Loucy (cell line): ENCODE data around the gene MAN1A2.

Experiments
- EZH2phosphoT487 ChIP-seq: fragments of 200-600 bp; IDR thresholded peaks from 2 replicates; pipeline ENCODE4 v1.6.1; 2018; ENCODE audit warnings: antibody characterized with exemption, mild to moderate bottlenecking, moderate library complexity, borderline replicate concordance
- TF ChIP-seq, protein P1 (sequence below): fragments of 200-600 bp; sonication (generic); conservative IDR thresholded peaks from 2 replicates; pipeline ENCODE4 v1.5.1; 2014; ENCODE audit warnings: mild to moderate bottlenecking, antibody characterized with exemption, low read length

DNA sequence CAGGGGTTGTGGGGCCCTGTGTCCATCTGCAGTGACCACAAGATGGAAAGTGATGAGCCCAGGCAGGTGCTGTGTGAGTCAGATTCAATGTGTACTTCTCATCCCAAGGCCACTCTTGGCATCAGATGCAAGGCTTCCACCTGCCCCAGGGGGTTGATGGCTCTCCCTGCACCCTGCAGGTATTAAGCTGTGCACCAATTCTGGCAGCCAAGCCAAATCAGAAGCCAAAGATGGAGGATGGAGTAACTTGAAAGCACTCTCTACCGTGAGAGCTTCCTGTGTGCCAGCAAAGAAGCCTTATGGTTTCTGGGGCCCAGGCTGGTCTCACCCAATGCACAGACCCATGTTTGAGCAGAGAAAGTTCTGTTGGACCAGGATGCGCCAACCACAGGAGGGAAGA is 194.3 kb downstream of the MAN1A2 start:
- TF ChIP-seq, protein P1, sequence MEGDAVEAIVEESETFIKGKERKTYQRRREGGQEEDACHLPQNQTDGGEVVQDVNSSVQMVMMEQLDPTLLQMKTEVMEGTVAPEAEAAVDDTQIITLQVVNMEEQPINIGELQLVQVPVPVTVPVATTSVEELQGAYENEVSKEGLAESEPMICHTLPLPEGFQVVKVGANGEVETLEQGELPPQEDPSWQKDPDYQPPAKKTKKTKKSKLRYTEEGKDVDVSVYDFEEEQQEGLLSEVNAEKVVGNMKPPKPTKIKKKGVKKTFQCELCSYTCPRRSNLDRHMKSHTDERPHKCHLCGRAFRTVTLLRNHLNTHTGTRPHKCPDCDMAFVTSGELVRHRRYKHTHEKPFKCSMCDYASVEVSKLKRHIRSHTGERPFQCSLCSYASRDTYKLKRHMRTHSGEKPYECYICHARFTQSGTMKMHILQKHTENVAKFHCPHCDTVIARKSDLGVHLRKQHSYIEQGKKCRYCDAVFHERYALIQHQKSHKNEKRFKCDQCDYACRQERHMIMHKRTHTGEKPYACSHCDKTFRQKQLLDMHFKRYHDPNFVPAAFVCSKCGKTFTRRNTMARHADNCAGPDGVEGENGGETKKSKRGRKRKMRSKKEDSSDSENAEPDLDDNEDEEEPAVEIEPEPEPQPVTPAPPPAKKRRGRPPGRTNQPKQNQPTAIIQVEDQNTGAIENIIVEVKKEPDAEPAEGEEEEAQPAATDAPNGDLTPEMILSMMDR: no peak
- TF ChIP-seq EZH2phosphoT487: no peak
